ENCODE measurements around the gene RXRB. TPM values are rescaled to one million over a fixed set of nuclear protein-coding genes. Genes with fewer than 3 reads are reported as not detected.
A peak's percentile ranks its signal among the peaks of the same experiment; 100 is the strongest.

Gene RXRB
- polyA plus RNA-seq, 1 of the 3 experiments (the other 2 are of a cell fraction) = 45.8 TPM

DNA sequence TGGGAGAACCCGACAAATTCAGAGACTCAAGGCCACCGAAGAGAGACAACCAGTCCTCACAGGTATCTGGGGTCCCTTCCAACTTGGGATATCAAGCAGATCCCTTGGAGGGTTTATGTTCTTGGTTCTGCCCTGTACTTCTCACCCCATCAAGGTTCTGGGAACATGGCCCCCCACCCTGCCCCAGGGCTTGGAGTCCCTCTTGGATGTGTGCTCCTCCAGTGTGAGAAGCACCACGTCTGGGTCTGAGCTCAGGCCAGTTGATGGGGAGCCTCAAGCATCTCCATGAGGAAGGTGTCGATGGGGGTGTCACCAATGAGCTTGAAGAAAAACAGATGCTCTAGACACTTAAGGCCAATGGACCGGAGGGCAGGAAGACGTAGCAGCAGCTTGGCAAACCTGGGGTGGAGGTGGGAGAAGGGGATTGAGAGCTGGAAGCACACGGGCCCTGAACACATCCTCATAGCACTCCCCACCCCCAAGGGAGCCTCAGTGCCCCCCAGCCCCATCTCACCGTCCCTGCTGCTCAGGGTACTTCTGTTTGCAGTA is 6.0 kb downstream of the RXRB start:
- Histone ChIP-seq H3K4me3 (ENCODE audit: low read depth in 2 of 2, low read length in 1 of 2) (no peak overlapping the region), H3K79me2 (ENCODE audit: insufficient read depth) (peaks cover 22% of the 10 kb centered on the region), H3K27me3 (ENCODE audit: insufficient read depth) (no peaks in the 10 kb centered on the region), H3K27ac (ENCODE audit: low read depth in 2 of 2, low read length in 1 of 2) (no peak overlapping the region), H3K9me2 (no peaks in the 10 kb centered on the region), H3F3A (replicated peaks; ENCODE audit: insufficient read depth) (peaks cover 10% of the 10 kb centered on the region), H2AFZ (ENCODE audit: low read depth) (no peak overlapping the region), H3K4me2 (no peak overlapping the region), H3K4me1 (ENCODE audit: control insufficient read depth in 1 of 2, insufficient read depth in 2 of 2, low read depth in 1 of 2, low read length in 1 of 2) (peaks cover 0 to 34% of the 10 kb centered on the region in 2 experiments; a peak in 1 of 4 replicates), H3K9ac (no peak overlapping the region), H3K36me3 (replicated peaks in 1 of 2; ENCODE audit: control insufficient read depth in 1 of 2, insufficient read depth in 2 of 2, low read length in 1 of 2) (peaks cover 17 to 39% of the 10 kb centered on the region in 2 experiments), H4K20me1 (ENCODE audit: insufficient read depth) (peaks cover 24% of the 10 kb centered on the region), H3K9me3 (no peaks in the 10 kb centered on the region)
- 79% methylated on average over 8 of the region's 8 CpGs for WGBS (ENCODE audit: low lambda C conversion rate)
- TF ChIP-seq GABPA (IDR thresholded peaks at IDR 0.05; ENCODE audit: low read depth) (no peak), YY1 (IDR thresholded peaks at IDR 0.05; ENCODE audit: low read depth) (no peak), TAF1 (IDR thresholded peaks at IDR 0.05; ENCODE audit: borderline replicate concordance, low read depth, low read length) (no peak), SMC3 (IDR thresholded peaks at IDR 0.05; ENCODE audit: low read depth, low read length) (no peak), ELF1 (IDR thresholded peaks at IDR 0.05) (no peak), FOSL2 (IDR thresholded peaks at IDR 0.05; ENCODE audit: borderline replicate concordance, low read depth) (no peak), NRF1 (IDR thresholded peaks at IDR 0.05; ENCODE audit: low read depth, low read length) (no peak), GATA2 (CRISPR knock-in tag; IDR thresholded peaks at IDR 0.05) (no peak), FOXM1 (IDR thresholded peaks at IDR 0.05; ENCODE audit: low read depth) (no peak), RCOR1 (IDR thresholded peaks at IDR 0.05; ENCODE audit: low read length) (no peak), POLR2AphosphoS5 (IDR thresholded peaks at IDR 0.05; ENCODE audit: low read depth, low read length) (no peak), JUND (IDR thresholded peaks at IDR 0.05) (no peak)
- TF ChIP-seq, protein P1, sequence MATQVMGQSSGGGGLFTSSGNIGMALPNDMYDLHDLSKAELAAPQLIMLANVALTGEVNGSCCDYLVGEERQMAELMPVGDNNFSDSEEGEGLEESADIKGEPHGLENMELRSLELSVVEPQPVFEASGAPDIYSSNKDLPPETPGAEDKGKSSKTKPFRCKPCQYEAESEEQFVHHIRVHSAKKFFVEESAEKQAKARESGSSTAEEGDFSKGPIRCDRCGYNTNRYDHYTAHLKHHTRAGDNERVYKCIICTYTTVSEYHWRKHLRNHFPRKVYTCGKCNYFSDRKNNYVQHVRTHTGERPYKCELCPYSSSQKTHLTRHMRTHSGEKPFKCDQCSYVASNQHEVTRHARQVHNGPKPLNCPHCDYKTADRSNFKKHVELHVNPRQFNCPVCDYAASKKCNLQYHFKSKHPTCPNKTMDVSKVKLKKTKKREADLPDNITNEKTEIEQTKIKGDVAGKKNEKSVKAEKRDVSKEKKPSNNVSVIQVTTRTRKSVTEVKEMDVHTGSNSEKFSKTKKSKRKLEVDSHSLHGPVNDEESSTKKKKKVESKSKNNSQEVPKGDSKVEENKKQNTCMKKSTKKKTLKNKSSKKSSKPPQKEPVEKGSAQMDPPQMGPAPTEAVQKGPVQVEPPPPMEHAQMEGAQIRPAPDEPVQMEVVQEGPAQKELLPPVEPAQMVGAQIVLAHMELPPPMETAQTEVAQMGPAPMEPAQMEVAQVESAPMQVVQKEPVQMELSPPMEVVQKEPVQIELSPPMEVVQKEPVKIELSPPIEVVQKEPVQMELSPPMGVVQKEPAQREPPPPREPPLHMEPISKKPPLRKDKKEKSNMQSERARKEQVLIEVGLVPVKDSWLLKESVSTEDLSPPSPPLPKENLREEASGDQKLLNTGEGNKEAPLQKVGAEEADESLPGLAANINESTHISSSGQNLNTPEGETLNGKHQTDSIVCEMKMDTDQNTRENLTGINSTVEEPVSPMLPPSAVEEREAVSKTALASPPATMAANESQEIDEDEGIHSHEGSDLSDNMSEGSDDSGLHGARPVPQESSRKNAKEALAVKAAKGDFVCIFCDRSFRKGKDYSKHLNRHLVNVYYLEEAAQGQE (IDR thresholded peaks at IDR 0.05; ENCODE audit: low read depth, low read length) = no peak
- DNase-seq = no peak
- CTCF ChIA-PET = interaction anchor here (0.7 to 1.9 kb wide), 2 partner anchors 35 to 54 kb away, joined by 3 to 10 read pairs; no protein-coding TSS in a partner anchor
- POLR2A ChIA-PET = no interaction called here

- ChIA-PET CTCF (interaction anchor here (0.8 to 1.9 kb wide), 2 partner anchors 22 to 54 kb away, joined by 4 to 10 read pairs; no protein-coding TSS in a partner anchor), POLR2A (no interaction called here)
- no peak overlapping the region for H3K4me2 ChIP-seq
These were observed 6.8 kb downstream of the RXRB start for GRCh38 chr6:33193619-33194018.

More at GRCh38 chr6:33193619-33194018, 6.8 kb downstream of the RXRB start:
- peaks cover 10% of the 10 kb centered on the region for H3F3A ChIP-seq (replicated peaks; ENCODE audit: insufficient read depth)
- no peak overlapping the region for H3K27ac ChIP-seq (ENCODE audit: low read depth in 2 of 2, low read length in 1 of 2)
- peak; percentile 41 for DNase-seq
- TF ChIP-seq TCF12 (IDR thresholded peaks at IDR 0.05) (no peak), EP300 (IDR thresholded peaks at IDR 0.05; ENCODE audit: borderline replicate concordance in 1 of 2, low read depth in 1 of 2, low read length in 1 of 2) (no peak)
- H3K79me2 ChIP-seq (ENCODE audit: insufficient read depth) = peaks cover 13% of the 10 kb centered on the region
- peaks cover 17 to 39% of the 10 kb centered on the region in 2 experiments for H3K36me3 ChIP-seq (replicated peaks in 1 of 2; ENCODE audit: control insufficient read depth in 1 of 2, insufficient read depth in 2 of 2, low read length in 1 of 2)
- H3K4me3 ChIP-seq (ENCODE audit: low read depth in 2 of 2, low read length in 1 of 2) = no peak overlapping the region
- H3K9me2 ChIP-seq = no peaks in the 10 kb centered on the region
- no peak overlapping the region for H2AFZ ChIP-seq (ENCODE audit: low read depth)
- H4K20me1 ChIP-seq (ENCODE audit: insufficient read depth) = peaks cover 15% of the 10 kb centered on the region
- H3K9ac ChIP-seq = no peak overlapping the region
- WGBS (ENCODE audit: low lambda C conversion rate) = 86% methylated on average over 3 of the region's 6 CpGs
- H3K27me3 ChIP-seq (ENCODE audit: insufficient read depth) = no peaks in the 10 kb centered on the region
- H3K4me1 ChIP-seq (ENCODE audit: control insufficient read depth in 1 of 2, insufficient read depth in 2 of 2, low read depth in 1 of 2, low read length in 1 of 2) = peaks cover 0 to 27% of the 10 kb centered on the region in 2 experiments; a peak in 1 of 4 replicates
- no peaks in the 10 kb centered on the region for H3K9me3 ChIP-seq

Measured in SK-N-SH (cell line).